ENCODE data around the gene LAPTM4A. TPM values are rescaled to one million over a fixed set of nuclear protein-coding genes. Genes with fewer than 3 reads are reported as not detected.
"Not testable (repeated sequence)": the region's sequence is repeated elsewhere in the genome, so short reads cannot be mapped to it uniquely, and the experiment has no call there.

LAPTM4A gene
- 92.9 TPM for total RNA-seq

DNA sequence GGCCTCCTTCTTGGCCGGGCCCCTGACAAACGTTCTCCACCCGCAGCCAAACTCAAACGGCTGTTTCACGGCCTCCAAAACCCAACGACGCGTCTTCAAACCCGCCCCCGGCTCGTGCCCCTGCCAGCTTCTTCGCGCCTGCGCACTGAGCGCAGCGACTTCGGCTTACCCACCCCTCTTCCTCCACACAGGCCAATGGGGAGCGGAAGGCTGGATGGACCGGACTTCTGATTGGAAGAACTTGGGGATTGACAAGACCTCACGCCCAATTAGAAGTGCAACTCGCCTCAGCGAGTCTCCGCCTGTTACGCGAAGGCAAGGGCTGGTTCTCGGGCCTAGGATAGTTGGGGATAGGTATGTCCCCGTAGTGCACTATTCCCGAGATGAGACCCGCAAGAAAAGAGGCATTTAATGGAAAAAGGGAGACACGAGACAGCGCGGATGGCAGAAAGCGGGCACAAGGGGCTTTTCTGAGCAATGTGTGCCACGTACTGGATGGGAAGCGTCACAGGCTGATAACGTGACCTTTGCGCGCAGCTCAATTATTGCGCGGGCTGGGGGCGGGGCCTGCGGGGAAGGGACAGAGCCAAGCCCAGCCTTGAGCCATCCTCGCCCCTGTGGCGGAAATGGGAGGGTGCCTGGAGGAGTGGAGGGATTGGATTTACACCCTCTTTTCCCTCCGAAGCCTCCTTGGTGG, at the start of gene LAPTM4A:
LAPTM4A (minus strand) TSS at position 97 of the 697 bp plus-strand sequence. CDS start 108 bp downstream, outside the sequence.
- peak; percentile 83 to 91 for DNase-seq (ENCODE audit: low spot score in 2 of 2)
- FAIRE-seq: no peak

DNA sequence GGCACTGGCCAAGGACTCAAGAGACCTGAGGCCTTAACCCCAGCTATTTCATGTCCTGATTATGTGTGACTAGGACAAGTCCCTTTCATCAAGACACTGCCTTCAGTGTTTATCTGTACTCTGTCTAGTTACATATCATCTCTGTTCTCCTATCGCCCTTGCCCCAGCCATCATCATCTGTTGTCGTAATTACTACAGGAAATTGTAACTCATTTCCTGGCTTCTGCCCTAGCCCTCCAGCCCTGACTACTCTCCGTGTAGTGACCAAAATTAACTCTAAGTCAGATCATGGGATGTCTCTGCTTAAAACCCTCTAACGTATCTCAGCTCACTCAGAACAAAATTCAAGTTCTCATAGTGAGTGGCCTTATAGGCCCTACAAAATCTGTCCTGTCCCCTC, 49.3 kb upstream of the LAPTM4A start:
- FAIRE-seq (no peak), DNase-seq (ENCODE audit: low spot score in 2 of 2) (no peak)

DNA sequence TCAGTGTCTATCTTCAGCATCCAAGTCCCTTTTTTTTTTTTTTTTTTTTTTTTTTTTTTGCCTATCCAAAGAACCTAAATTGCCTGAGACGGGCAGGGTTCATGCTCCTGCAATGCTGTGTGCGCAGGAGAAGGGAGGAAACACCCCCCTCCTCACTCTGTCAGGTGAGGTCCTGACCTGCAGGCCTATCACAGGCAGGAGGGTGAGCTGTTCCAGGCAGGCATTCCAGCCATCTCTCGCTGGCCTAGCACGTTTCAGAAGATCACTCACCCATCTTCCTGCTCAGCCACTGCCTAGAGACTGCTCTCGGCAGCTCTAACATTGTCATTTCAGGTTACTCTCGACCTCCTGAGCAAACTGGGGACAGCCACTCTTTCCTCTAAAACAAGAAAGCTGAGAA, 48.4 kb upstream of the LAPTM4A start:
- FAIRE-seq: no peak
- no peak for DNase-seq (ENCODE audit: low spot score in 2 of 2)

DNA sequence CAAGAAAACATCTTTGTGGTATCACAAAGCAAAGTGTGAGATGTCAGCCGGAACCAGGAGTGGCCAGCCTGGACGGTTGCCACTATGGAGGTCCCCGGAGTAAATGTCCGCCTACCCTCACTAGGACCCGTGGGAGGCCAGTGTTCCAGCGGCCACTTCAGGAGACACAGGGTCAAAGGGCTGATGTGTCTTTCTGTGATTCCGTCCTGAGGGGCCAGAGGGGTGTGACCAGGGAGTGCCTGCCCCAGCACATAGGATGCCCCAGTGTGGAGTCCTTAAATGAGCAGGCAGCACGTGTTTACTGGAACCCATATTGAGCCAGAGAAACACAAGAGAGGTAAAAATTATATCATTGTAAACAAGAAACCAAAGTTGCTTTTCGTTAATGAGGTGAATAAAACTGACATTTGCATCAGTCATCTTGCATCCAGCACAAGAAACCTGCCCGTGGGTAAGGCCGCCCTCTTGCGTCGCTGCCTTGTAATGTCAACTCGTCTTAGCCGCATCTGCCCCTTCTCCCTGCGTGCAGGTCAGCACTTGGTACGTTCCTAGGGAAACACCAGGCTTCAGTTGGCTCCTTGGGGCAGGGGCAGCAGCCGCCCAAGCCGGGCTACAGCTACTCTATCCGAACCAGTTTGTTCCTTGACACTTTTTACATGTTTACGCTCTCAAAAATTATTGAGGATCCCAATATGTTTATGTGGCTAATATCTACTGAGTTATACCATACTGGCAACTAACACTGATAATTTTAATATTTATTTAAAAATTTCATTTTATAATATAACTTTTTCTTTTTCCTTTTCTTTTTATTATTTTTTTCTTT, 46.7 kb upstream of the LAPTM4A start:
- FAIRE-seq: no peak
- DNase-seq (ENCODE audit: low spot score in 2 of 2): peak; percentile 67 to 81

DNA sequence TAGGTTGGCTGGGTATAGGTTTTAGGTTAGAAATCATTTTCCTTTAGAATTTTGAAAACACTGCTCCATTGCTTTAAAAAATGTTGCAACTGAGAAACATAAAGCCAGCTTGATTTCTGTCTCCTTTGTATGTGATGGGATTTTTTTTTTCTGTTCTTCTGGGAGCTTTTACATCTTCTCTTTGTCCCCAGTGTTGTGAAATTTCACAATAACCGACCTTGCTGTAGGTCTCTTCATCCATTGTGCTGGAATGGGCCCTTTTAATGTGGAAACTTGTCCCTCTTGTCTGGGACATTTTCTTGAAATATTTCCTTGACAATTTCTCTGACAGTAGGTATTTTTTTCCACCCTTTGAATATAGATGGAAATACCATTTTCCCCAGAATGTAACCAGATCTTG, 44.0 kb upstream of the LAPTM4A start:
- FAIRE-seq: no peak
- no peak for DNase-seq (ENCODE audit: low spot score in 2 of 2)

GRCh38 chr2:20094955-20095354, 43.5 kb upstream of the LAPTM4A start:
- DNase-seq (ENCODE audit: low spot score in 2 of 2) (no peak), FAIRE-seq (no peak)

GRCh38 chr2:20094142-20094755, 42.8 kb upstream of the LAPTM4A start:
- FAIRE-seq (no peak), DNase-seq (ENCODE audit: low spot score in 2 of 2) (no peak)

- DNase-seq (ENCODE audit: low spot score in 2 of 2) (peak in 1 of 2 donors; percentile 39), FAIRE-seq (no peak)
These were observed 42.1 kb upstream of the LAPTM4A start for GRCh38 chr2:20093263-20094141.

- FAIRE-seq (no peak), DNase-seq (ENCODE audit: low spot score in 2 of 2) (no peak)
These were observed 41.4 kb upstream of the LAPTM4A start for GRCh38 chr2:20092901-20093235.

DNA sequence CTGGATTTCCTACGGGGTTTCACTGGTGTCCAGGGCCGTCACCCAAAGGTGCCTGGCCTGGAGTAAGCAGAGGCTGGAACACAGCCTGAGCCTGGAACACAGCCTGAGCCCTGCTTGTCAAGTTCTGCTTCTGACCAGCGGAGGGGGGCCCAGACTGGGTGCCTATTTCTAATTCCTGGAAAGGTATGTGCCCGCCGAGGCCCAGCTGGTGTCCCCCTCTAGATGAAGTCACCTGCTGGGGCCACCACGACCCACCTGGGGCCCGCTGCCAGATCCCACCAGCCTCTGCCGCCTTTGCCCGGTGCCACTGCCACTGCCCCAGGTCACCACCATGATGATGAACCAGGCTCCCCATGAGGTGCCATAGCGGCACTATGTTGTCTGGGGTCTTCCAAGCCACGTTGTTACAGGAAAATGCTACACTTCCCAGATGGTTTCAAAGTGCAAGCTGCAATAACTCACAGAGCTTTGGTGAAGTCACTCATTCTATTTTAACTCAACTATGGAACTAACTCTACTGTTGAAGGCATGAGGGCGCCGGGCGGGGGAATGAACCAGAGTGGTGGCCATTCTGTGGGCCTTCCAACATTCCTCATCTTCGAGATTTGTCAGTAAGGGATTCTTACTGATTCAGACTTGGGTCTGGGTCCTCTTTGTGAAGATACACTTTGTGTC, 40.9 kb upstream of the LAPTM4A start:
- no peak for DNase-seq (ENCODE audit: low spot score in 2 of 2)
- FAIRE-seq: no peak

DNA sequence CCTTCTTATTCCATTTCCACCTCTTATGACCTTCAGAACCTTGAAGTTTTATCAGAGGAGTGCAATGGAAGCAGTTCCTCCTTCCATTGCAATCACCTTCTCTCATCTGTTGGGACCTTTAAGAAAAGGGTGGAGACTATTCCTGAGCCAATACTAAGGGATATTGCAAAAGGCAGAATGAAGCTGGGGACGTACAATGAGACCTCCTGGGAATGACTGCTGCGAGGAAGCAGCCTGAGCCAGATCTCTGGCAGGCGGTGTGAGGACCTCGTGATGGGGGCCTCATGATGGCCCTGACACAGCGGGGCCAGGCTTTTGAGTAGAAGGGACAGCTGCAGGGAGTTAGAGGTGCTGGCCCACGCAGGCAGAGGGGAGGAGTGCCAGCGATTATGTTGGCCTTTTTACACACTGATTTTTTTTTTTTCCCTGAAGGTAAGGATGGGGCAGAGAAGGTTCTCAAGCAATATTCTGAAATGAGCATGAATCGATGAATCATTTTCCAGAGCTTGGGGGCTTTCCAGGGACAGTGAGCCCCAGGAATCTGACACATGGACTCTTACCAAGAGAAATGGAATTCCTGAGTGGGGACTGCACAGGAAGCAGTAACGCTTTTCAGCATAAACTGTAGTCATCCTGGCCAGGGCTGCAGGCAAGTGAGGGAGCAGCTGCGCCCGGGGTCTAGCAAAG, 40.0 kb upstream of the LAPTM4A start:
- no peak for FAIRE-seq
- DNase-seq (ENCODE audit: low spot score in 2 of 2): no peak

GRCh38 chr2:20089715-20090464, 38.5 kb upstream of the LAPTM4A start:
- DNase-seq (ENCODE audit: low spot score in 2 of 2) (no peak), FAIRE-seq (no peak)

DNA sequence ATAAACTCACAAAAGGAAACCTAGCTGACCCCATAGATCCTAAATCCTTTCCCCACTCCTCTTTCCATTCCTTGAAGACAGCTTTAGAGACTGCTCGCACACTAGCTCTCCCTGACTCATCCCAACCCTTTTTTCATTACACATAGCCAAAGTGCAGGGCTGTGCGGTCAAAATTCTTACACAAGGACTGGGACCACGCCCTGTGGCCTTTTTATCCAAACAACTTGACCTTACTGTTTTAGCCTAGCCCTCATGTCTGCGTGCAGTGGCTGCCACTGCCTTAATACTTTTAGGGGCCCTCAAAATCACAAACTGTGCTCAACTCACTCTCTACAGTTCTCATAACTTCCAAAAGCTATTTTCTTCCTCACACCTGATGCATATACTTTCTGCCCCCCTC, 34.5 kb upstream of the LAPTM4A start:
- DNase-seq (ENCODE audit: low spot score in 2 of 2): not testable (repeated sequence)

DNA sequence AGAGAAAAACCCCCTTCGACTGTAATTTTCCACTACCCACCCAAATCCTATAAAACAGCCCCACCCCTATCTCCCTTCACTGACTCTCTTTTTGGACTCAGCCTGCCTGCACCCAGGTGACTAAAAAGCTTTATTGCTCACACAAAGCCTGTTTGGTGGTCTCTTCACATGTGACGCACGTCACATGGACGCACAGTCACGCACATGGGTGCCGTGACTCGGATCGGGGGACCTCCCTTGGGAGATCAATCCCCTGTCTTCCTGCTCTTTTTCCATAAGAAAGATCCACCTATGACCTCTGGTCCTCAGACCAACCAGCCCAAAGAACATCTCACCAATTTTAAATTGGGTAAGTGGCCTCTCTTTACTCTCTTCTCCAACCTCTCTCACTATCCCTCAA, 31.4 kb upstream of the LAPTM4A start:
- DNase-seq (ENCODE audit: low spot score in 2 of 2); FAIRE-seq: not testable (repeated sequence)

More for the DNA sequence above, 34.5 kb upstream of the LAPTM4A start:
- not testable (repeated sequence) for FAIRE-seq

DNA sequence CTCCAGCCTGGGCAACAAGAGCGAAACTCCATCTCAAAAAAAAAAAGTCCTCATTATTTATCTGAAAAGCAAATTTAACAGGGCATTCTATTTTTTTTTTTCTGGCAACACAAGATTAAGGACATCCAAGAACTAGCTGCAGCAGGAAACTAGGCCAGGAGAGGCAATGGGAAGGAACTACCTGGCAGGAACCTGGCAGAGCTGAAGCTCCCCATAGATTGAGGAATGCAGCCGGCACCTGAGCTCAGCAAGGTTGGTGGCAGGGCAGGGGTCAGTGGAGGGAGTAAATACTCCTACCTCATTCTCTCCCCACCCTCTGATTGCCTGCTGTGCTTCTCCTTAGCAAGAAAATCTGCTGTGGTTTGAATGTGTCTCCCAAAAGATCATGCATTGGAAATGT, 30.4 kb upstream of the LAPTM4A start:
- DNase-seq (ENCODE audit: low spot score in 2 of 2) (no peak), FAIRE-seq (no peak)

- no peak for FAIRE-seq
- DNase-seq (ENCODE audit: low spot score in 2 of 2): no peak
These were observed 29.5 kb upstream of the LAPTM4A start for GRCh38 chr2:20080839-20081415.

DNA sequence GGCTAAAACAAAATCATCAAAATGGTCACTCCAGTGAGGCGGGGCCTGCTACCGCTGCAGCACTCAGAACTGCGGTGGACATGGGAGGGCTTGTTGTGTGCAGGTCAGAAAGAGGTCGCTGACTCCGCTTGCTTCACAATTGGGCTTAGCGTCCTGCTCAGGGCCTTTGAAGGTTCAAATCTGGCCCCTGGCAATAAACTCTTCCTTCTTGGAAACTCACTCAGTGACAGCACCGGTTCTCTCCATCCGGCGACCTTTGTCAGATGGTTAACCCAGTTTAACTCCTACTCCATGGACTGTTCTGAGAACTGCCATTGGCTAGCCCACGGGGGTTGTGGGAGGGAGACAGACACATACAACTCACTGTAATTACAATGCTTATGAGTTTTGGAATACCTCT, 29.0 kb upstream of the LAPTM4A start:
- DNase-seq (ENCODE audit: low spot score in 2 of 2): no peak
- FAIRE-seq: no peak

DNA sequence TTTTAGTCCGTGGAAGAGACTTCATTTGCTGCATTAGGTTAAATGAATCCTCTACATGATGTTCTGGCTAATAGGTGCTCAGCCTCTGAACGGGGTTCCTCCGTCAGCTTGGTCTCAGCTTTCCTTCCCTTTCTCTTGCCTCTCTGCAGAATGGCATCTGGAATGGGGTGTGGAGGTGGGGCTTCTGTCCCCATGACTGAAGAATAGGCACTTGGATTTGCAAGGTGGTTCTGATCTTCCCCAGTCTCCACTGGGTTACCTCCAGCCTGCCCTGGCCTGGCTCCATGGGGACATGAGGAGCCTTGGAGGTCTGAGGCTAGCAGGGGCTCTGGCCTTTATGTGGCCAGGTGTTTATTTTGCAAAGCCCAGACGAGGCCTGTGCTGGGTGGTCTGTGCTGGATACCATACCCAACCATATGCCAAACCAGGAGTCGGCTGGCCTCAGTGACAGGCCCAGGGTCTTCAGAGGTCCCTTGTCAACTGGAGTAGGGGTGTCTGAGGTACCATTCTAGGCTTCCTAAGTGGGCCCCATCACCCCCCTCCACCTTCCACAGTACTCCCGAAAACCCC, 28.2 kb upstream of the LAPTM4A start:
- FAIRE-seq: no peak
- DNase-seq (ENCODE audit: low spot score in 2 of 2): no peak
